ENCODE results near the gene APOB.

GRCh38 chr2:21003572-21004180 lies 40.2 kb downstream of the APOB start:
- TF ChIP-seq CTCF (conservative IDR thresholded peaks at IDR 0.05; ENCODE audit: low read depth, low read length) (no peak), EZH2 (IDR thresholded peaks at IDR 0.05; ENCODE audit: borderline replicate concordance, low read depth, low read length, poor library complexity, severe bottlenecking) (no peak)
